Right lobe of liver (tissue), 4 donors: ENCODE measurements around the gene DRC7.
"Not testable (repeated sequence)": the region's sequence is repeated elsewhere in the genome, so short reads cannot be mapped to it uniquely, and the experiment has no call there.

Experiments used
- CTCF ChIP-seq, 4 donors: fragments of 200-600 bp in 3 of 4; fragments of 450-650 bp in 1 of 4; IDR thresholded peaks; one replicate each; pipeline versions ENCODE4 v1.5.1 to v1.8.0; 2016 to 2022; ENCODE audit warnings: antibody characterized with exemption in 4 of 4, mild to moderate bottlenecking in 2 of 4
- POLR2A ChIP-seq: fragments of 450-650 bp; IDR thresholded peaks from one replicate; pipeline ENCODE4 v1.6.1; 2017; ENCODE audit warnings: antibody characterized with exemption, mild to moderate bottlenecking
- donor health status: DM: no; HTN: no; CAD: no.
- donor health status: DM: no; HTN: no; CAD: no.
- donor health status: DM: no; HTN: yes; CAD: no.

DNA sequence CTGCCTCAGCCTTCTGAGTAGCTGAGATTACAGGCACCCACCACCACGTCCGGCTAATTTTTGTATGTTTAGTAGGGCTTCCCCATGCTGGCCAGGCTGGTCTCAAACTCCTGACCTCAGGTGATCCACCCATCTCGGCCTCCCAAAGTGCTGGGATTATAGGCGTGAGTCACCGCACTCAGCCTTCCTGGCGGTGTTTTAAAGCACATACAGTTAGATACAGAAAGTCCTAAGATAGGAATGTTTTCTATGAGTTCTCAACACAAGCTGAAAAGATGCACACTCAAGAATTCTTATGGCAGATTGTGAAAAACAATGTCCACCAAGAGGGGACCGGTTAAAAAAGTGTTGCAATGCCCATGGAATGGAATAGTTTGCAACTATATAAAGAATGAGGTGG lies 23.2 kb upstream of the DRC7 start:
- not testable (repeated sequence) for TF ChIP-seq CTCF (IDR thresholded peaks at IDR 0.05); POLR2A
